Limb (tissue), 2 donors: ENCODE data around the gene RALGAPA1.
A peak's percentile ranks its signal among the peaks of the same experiment; 100 is the strongest.

ENCODE experiments used
- DNase-seq, 2 donors: peaks; one replicate each; pipeline ENCODE4 v3.0.0-alpha.2; 2016; ENCODE audit errors: extremely low spot score in 2 of 2

RALGAPA1 gene

DNA sequence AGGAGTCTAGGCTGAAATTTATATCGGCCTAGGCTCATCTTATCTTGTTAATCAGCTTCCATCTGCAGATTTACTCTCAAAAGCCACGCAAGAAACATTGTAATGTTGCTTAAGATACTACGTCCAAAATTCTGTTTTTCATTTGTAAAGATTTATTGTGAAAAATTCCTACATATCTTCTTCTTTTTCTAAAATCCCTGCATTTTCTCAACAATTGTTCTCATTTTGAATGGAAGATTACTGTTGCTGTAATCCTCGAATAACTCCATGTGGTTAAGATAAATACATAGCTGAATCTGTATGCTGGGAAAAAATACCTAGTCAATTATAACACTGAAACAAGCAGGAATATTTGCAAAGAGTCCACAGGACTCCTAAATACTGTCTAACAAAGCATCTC is 259.5 kb downstream of the RALGAPA1 start:
- no peak for DNase-seq

DNA sequence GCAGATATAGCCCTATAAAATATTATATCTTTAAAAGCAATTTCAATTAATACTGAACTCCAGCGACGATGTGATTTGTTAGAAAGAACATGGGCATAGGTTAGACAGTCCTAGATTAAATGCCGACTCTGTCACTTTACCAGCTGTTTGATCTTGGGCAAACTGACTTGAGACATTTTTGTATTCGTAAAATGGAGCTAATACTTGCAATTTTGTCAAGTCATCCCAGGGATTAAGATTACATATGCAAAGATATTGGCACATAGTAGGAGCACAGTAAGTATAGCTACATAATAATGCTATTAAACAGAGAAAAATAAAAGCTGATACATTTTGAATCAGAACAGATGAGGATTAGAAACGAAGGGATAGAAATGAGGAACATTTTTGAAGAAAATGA is 266.1 kb downstream of the RALGAPA1 start:
- no peak for DNase-seq

DNA sequence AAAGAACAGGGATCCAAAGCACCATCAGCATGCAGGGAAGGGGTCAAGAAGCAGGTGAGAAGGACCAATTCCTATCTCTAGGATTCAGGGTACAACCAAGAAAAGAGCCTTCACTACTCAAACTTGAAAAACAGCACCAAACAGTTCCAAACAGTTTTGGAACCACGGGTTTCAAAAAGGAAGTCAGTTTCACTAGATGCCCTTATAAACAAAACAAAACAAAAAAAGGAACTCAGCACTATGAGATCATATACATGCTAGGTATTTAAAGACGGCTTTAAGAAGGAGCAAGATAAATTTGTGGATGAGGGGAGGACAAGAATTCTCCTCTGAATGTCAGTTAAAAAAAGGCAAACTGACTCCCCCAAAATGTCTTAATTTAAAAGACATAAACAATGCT is 269.1 kb downstream of the RALGAPA1 start:
- no peak for DNase-seq

DNA sequence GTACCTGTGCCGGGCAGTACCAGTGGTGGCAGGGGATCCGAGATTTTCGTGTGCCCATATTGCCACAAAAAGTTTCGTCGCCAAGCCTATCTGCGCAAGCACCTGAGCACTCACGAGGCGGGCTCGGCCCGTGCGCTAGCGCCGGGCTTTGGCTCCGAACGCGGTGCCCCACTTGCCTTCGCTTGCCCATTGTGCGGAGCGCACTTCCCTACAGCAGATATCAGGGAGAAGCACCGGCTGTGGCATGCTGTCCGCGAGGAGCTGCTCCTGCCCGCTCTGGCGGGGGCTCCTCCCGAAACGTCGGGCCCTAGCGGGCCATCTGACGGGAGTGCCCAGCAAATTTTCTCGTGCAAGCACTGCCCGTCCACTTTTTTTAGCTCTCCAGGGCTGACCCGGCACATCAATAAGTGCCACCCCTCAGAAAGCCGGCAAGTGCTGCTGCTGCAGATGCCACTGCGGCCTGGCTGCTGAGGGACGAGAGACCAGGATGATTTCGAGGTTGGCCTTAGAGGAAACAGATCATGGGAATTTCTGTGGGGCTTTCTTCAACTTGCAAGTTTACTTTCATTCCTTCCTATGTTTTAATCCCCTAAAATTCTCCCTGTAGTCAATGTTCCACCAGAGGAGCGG is 273.5 kb downstream of the RALGAPA1 start:
- DNase-seq: no peak

DNA sequence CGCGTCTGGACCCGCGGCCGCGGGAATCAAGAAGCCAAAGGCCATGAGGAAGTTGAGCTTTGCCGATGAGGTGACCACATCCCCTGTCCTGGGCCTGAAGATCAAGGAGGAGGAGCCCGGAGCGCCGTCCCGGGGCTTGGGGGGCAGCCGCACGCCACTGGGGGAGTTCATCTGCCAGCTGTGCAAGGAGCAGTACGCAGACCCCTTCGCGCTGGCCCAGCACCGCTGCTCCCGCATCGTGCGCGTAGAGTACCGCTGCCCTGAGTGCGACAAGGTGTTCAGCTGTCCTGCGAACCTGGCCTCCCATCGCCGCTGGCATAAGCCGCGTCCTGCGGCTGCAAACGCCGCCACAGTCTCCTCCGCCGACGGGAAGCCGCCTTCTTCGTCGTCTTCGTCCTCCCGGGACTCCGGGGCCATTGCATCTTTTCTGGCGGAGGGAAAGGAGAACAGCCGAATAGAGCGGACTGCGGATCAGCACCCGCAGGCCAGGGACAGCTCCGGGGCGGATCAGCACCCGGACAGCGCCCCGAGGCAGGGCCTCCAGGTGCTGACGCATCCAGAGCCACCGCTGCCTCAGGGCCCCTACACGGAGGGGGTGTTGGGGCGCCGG is 274.1 kb downstream of the RALGAPA1 start:
- peak; percentile 47 to 89 for DNase-seq

DNA sequence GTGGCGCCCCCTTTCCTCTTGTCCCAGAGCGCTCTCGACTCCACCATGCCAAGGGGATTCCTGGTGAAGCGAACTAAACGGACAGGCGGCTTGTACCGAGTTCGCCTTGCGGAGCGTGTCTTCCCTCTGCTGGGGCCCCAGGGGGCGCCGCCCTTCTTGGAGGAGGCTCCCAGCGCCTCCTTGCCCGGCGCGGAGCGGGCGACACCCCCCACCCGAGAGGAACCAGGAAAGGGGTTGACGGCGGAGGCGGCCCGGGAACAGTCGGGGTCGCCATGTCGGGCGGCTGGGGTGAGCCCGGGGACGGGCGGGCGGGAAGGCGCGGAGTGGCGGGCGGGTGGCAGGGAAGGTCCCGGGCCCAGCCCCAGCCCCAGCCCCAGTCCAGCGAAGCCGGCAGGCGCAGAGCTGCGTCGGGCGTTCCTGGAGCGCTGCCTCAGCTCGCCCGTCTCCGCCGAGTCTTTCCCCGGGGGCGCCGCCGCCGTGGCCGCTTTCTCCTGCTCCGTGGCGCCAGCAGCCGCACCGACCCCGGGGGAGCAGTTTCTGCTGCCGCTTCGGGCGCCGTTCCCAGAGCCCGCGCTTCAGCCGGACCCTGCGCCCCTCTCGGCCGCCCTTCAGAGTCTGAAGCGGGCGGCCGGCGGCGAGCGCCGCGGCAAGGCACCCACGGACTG is 274.8 kb downstream of the RALGAPA1 start:
- DNase-seq: peak in 1 of 2 donors; percentile 42

DNA sequence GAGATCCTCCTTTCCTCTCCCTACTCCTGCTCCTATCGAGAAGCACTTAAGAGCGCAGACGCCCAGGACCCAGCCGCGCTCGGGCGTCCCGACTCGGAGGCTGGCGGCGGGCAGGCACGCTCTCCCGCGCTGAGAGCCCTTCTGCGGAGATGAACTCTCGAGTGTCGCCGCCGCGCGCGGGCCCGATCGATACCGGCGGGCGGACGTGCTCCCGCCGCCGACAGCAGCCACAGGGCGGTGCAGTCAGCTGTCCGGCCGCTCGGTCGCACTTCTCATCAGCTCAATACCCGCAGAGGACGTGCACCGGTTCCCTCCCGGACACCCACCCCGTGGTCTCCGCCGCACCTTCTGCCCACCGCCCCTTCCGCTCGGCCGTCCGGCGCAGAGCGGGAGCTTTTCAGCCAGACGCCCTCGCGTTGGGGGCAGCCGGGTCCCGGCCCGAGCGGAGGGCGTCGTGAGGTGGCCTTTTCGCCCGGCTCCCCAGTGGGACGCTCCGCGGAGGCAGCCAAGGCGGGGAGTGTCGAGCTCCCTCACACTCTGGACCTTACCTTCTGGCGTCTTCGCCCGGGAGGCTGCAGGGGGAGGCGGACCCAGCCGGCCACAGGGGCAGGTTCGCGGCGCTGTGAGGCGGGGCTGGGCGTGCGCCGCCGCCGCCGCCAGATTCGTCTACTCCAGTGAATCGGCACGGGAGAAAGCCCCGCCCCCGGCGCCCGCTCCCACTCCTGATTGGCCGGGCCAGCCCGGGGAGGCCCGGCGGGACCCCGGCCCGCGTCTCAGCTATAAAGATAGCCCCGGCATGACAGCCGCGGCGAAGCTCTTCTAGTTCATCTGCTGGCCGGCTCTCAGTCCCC is 275.5 kb downstream of the RALGAPA1 start, which contains the start of gene INSM2:
Gene INSM2, plus strand, starts transcription at position 808 of the 851 bp plus-strand sequence. CDS start 89 bp downstream, outside the sequence.
- DNase-seq: peak; percentile 14 to 87

DNA sequence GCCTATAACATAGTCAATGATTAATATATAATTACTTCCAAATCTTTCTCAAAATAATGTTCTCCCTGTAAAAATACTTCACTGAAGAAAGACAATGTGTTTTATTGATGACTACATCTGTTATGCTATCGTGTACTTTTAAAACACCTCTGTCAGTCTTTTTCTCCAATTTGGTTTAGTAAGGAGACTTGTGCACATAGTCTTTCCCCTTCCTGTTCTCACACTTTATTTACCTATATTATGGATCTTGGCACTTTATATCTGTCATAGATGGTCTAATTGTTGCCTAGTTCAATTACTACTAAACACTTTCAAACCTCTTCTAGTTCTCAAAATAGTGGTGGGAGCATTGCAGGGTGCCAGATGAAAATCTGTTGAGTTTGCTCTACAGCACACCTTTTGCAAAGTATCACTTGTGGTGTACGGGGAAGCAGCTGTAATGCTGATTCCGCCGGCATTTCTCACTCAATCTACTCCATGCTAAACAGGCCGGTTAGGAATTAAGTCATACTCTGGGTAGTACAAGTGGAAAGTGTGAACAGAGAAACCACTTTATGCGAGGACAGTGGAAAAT is 276.2 kb downstream of the RALGAPA1 start:
- DNase-seq: no peak

DNA sequence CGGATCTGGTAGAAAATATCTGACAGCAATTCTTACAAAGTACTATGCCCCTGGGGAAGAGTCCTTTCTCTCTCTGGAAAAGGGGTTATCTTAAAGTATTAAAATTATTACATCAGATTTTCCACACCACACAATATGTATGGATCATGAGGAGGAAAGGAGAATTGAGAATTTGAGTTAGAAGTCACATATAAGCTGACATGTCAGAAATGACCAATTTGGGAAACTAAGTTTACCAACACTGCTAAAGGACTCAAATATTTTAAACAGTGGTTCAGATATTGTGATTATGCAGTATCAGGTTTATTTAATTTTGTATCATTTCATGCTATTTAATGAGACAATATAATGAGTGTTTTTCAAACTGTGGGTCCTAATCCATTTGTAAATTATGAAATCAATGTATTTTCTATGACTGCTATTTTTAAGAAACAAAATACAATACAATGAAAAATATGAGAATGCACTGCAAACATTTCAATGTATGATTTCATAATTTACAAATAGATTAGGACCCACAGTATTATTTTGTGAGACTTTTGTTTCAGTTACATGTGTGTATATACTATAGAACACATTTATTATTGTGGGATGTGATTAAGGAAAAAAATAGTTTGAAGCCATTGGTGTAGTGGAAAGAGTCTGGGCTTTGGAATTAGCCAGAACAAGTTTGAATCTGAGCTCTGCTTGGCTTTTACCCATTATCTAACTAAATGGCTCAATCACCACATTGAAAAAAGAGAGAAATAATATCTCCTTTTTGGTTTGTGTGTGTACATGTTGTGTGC is 276.9 kb downstream of the RALGAPA1 start:
- DNase-seq: no peak

DNA sequence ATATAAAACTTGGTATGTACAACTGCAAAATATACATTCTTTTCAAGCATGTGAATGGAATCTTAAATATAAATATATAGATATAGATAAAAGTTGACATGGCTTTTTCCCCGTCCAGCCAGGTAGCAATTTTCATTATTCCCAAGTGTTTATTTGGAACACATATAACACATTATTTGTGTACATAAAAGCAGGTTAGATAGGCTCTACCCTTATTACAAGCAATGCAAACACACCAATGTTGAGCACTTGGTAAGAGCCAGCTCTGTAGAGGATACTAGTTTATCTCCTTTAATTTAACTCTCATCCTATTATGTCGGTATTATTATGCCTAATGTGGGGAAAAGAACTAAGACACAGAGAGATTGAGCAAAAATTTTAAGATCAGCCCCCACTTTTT is 282.1 kb downstream of the RALGAPA1 start:
- DNase-seq: no peak

DNA sequence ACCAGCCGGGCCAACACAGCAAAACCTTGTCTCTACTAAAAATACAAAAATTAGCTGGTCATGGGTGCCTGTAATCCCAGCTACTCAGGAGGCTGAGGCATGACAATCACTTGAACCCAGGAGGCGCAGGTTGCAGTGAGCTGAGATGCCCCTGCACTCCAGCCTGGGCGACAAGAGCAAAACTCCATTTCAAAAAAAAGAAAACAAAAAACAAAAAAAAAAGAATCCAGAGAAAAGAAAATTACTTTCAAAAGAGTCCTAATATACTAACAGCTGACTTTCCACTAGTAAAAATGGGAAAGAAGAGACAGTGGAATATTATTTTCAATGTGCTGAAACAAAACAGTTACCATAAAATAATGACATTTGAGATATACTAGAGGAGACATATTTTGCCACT is 283.4 kb downstream of the RALGAPA1 start:
- no peak for DNase-seq

DNA sequence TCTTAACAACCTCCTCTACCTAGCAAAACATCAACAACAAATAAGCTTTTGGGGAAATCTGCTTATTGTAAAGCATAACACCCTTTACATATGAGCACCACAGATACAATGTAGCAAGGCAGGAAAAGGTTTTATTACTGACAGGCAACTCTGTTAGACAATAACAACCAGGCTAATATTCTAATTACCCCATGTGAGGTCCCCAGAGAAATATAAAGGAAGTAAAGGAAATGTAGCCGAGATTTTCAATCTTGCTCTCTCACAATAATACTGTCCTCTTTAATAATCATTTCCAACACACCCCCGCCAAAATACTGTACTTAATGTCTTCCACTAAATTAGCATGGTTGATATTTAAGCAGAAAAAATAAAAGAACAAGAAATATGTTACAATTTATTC is 289.1 kb downstream of the RALGAPA1 start:
- no peak for DNase-seq

DNA sequence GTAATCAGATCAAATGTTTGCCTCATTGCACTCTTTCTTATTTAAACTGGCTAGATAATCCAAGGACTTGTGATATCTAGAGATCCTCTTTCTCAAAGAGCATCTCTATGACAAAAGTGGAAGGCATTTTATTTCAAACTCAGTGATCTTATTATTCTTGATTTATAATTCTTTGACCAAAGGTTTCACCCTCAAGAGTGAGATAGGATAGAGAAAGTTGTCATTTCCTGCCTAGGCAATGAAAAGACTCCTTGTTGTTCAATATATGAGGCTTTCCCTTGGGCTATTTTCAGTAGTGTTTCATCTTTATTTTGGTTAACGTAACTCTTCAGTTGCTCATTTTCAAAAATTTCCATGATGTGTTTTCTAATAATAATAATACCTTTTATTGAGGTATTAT is 293.2 kb downstream of the RALGAPA1 start:
- no peak for DNase-seq

DNA sequence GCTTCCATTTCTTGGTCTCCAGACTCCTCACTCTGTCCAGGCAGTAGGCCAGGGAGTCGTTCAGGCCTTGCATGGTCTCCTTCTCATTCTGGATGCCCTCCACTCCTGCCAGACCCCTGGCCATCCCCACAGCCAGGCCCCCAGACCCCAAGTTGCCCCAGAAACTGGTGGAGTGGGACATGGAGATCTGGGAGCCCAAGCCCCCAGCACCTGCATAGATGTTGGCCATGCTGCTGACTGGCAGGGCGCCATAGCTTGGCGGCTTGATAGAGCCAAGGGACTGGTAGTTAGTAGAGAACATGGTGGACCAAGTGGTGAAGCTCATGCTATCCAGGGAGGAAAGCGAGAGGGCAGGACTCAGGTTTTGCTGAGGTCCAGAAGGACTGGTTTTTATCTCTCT is 296.3 kb downstream of the RALGAPA1 start:
- no peak for DNase-seq

DNA sequence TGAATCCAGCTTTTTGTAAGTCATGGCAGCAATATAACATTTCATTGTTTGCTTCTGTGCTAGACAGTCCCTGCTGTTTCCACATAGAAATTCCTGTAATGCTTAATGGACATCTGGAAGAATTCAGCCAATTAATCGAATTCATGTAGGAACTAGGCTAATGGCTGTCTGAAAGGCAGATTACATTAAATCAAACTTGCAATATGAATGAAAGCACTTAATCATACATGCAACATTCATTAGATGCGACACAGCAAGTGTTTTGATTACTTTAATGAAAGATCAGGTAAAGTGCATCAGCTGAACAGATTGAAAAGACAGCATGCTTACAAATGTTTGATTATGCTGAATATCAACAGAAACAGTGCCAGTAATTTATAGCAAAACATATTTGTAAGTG is 299.2 kb downstream of the RALGAPA1 start:
- DNase-seq: no peak

DNA sequence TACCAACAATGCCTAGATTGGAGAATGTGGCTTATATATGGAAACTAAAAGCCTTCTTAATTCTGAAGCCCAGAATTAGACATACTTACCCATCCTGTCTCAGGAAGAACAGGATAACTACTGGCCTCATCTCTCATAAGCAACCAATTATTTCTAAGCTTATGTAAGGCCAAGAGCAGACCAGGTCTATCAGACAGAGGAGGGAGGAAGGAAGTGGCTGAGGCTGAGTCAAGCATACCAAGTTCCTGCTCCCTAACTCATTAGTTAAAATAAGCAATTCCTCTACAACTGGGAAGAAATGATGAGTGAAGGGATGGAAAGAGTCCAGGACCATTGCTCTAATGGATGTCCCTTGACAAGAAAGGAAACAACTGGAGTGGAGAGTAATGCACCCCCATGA is 302.2 kb downstream of the RALGAPA1 start:
- no peak for DNase-seq

DNA sequence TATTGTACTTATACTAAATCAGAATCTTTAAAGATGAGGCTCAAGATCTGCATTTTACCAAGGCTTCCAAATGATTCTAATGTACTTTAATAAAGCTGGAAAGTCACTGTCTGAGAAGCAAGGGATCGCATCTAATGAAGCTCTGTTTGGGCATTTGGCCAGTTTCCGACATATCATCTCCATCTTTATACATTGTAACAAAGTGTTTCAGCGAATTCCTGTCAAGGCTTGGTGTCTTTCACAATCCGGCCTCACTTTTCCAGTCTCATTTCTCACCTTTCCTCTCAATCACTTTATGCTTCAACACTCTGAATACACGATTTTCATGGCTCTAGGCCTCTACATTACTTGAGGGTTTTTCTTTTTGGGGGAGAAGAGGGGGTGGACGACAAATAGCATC is 302.6 kb downstream of the RALGAPA1 start:
- DNase-seq: no peak

DNA sequence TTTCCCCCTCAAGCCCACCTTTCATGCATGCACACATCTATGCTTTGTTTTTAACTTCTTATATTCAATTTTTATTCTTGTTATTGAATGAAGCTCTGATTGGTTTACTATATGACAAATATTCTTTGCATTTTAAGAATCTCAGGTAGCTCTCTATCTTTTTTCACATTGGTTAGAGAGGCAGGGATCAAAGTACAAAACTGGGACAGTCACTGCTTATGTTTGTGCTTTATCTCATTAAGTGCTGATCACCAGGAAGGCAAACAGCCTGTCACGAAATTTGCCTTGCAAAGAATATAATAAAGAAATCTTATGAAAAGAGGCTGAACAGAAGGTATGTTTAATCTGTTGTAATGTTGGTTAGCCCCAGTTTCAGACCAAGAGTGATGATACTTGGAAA is 304.8 kb downstream of the RALGAPA1 start:
- DNase-seq: no peak

DNA sequence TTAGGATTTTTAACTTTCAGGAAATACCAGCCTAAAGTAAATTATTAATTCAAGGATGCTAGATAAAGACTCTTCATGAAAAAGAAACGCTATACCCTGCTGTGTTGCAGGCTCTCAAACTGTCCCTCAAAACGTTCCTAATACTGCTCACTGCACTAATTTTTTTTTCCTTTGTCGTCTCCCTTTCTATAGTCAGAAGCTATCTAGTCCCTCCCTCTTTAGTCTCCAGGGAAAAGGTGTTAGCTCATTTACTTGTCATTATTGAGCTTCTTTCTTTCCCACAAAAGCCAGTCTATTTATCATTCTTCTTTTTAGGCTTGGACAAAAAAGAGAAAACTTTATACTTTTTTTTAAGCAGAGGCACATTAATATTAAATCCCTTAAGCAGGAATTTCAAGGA is 305.4 kb downstream of the RALGAPA1 start:
- no peak for DNase-seq

DNA sequence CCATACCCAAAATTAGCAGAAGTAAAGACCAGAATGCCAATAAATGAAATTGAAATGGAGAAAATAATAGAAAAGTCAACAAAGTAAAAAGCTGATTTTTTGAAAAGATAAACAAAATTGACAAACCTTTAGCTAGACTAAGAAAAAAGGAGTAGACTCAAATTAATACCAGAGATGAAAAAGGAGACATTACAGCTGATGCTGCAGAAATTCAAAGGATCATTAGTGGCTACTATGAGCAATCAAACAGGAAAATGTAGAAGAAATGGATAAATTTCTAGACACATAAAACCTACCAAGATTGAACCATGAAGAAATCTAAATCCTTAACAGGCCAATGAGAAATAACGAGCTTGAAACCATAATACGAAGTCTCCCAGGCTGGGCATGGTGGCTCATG is 309.9 kb downstream of the RALGAPA1 start:
- DNase-seq: no peak

DNA sequence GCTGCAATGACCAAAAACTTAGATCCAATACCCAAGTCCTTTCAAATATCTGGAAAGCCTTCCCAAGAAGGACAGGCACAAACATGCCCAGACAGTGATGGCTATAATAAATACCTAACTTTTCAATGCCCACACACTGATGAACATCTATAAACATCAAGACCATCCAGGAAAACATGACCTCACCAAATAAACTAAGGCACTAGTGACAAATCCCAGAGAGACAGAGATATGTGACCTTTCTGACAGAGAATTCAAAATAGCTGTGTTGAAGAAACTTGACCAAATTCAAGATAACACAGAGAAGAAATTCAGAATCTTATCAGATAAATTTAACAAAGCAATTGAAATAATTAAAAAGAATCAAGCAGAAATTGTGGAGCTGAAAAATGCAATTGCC is 313.8 kb downstream of the RALGAPA1 start:
- no peak for DNase-seq
